ENCODE results near the gene PCDHGA12.
"Not testable (repeated sequence)": the region's sequence is repeated elsewhere in the genome, so short reads cannot be mapped to it uniquely, and the experiment has no call there.

PCDHGA12 gene

GRCh38 chr5:141393267-141393666 lies 37.0 kb upstream of the PCDHGA12 start:
- Histone ChIP-seq H3K9me3 (ENCODE audit: control insufficient read depth in 5 of 5, low read length in 5 of 5) (peaks cover 30 to 75% (median 55%) of the 10 kb centered on the region in 5 donors), H3K4me1 (ENCODE audit: control insufficient read depth in 5 of 5, insufficient read depth in 5 of 5, low read length in 5 of 5) (no peaks in the 10 kb centered on the region), H3K36me3 (ENCODE audit: control insufficient read depth in 5 of 5, insufficient read depth in 5 of 5, low read length in 5 of 5) (no peaks in the 10 kb centered on the region), H3K4me3 (ENCODE audit: low read depth in 1 of 5, low read length in 5 of 5) (peak overlapping the region in 4 of 5 donors; percentile 17 to 52 (median 20)), H3K27ac (ENCODE audit: low read depth, low read length) (no peak overlapping the region), H3K27me3 (ENCODE audit: control insufficient read depth in 5 of 5, insufficient read depth in 4 of 5, low read length in 5 of 5) (peaks cover 0 to 10% (median 4%) of the 10 kb centered on the region in 5 donors), H3K9ac (ENCODE audit: low read length in 5 of 5) (no peak overlapping the region)

DNA sequence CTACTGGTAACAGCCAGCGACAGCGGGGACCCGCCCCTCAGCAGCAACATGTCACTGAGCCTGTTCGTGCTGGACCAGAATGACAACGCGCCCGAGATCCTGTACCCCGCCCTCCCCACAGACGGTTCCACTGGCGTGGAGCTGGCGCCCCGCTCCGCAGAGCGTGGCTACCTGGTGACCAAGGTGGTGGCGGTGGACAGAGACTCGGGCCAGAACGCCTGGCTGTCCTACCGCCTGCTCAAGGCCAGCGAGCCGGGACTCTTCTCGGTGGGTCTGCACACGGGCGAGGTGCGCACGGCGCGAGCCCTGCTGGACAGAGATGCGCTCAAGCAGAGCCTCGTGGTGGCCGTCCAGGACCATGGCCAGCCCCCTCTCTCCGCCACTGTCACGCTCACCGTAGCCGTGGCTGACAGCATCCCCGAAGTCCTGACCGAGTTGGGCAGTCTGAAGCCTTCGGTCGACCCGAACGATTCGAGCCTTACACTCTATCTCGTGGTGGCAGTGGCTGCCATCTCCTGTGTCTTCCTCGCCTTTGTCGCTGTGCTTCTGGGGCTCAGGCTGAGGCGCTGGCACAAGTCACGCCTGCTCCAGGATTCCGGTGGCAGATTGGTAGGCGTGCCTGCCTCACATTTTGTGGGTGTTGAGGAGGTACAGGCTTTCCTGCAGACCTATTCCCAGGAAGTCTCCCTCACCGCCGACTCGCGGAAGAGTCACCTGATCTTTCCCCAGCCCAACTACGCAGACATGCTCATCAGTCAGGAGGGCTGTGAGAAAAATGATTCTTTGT lies 35.7 kb upstream of the PCDHGA12 start:
- H3K4me3 ChIP-seq (ENCODE audit: low read depth in 1 of 5, low read length in 5 of 5) = peak overlapping the region in 3 of 5 donors; percentile 11 to 35 (median 28)
- not testable (repeated sequence) for H3K36me3 ChIP-seq (ENCODE audit: control insufficient read depth in 5 of 5, insufficient read depth in 5 of 5, low read length in 5 of 5); H3K4me1 ChIP-seq (ENCODE audit: control insufficient read depth in 5 of 5, insufficient read depth in 5 of 5, low read length in 5 of 5); H3K9ac ChIP-seq (ENCODE audit: low read length in 5 of 5); H3K27ac ChIP-seq (ENCODE audit: low read depth, low read length)
- peaks cover 33 to 75% (median 54%) of the 10 kb centered on the region in 5 donors for H3K9me3 ChIP-seq (ENCODE audit: control insufficient read depth in 5 of 5, low read length in 5 of 5)
- peaks cover 0 to 14% (median 6%) of the 10 kb centered on the region in 5 donors for H3K27me3 ChIP-seq (ENCODE audit: control insufficient read depth in 5 of 5, insufficient read depth in 4 of 5, low read length in 5 of 5)

- not testable (repeated sequence) for H3K9ac ChIP-seq (ENCODE audit: low read length in 5 of 5)
- peaks cover 26 to 70% (median 53%) of the 10 kb centered on the region in 5 donors for H3K9me3 ChIP-seq (ENCODE audit: control insufficient read depth in 5 of 5, low read length in 5 of 5)
These were observed 32.4 kb upstream of the PCDHGA12 start, which contains the start of gene PCDHGB5 for GRCh38 chr5:141397756-141398551. Gene PCDHGB5 (plus strand): TSS chr5:141397947. CDS start chr5:141398128, 181 bp downstream.

GRCh38 chr5:141398608-141399007 lies 31.7 kb upstream of the PCDHGA12 start:
- Histone ChIP-seq H3K36me3 (ENCODE audit: control insufficient read depth in 5 of 5, insufficient read depth in 5 of 5, low read length in 5 of 5) (no peaks in the 10 kb centered on the region), H3K27me3 (ENCODE audit: control insufficient read depth in 5 of 5, insufficient read depth in 4 of 5, low read length in 5 of 5) (peaks cover 0 to 10% (median 5%) of the 10 kb centered on the region in 5 donors), H3K4me3 (ENCODE audit: low read depth in 1 of 5, low read length in 5 of 5) (peak overlapping the region; percentile 39 to 60 (median 45)), H3K9ac (ENCODE audit: low read length in 5 of 5) (no peak overlapping the region), H3K4me1 (ENCODE audit: control insufficient read depth in 5 of 5, insufficient read depth in 5 of 5, low read length in 5 of 5) (peaks cover 0 to 10% (median 6%) of the 10 kb centered on the region in 5 donors), H3K27ac (ENCODE audit: low read depth, low read length) (no peak overlapping the region), H3K9me3 (ENCODE audit: control insufficient read depth in 5 of 5, low read length in 5 of 5) (peaks cover 27 to 70% (median 53%) of the 10 kb centered on the region in 5 donors)

More at GRCh38 chr5:141397756-141398551, 32.4 kb upstream of the PCDHGA12 start, which contains the start of gene PCDHGB5:
- Histone ChIP-seq H3K27me3 (ENCODE audit: control insufficient read depth in 5 of 5, insufficient read depth in 4 of 5, low read length in 5 of 5) (peaks cover 0 to 14% (median 6%) of the 10 kb centered on the region in 5 donors), H3K4me1 (ENCODE audit: control insufficient read depth in 5 of 5, insufficient read depth in 5 of 5, low read length in 5 of 5) (peaks cover 0 to 10% (median 2%) of the 10 kb centered on the region in 5 donors), H3K4me3 (ENCODE audit: low read depth in 1 of 5, low read length in 5 of 5) (peak within 1 kb of the TSS; percentile 40 to 60 (median 55))
- H3K36me3 ChIP-seq (ENCODE audit: control insufficient read depth in 5 of 5, insufficient read depth in 5 of 5, low read length in 5 of 5); H3K27ac ChIP-seq (ENCODE audit: low read depth, low read length): not testable (repeated sequence)

DNA sequence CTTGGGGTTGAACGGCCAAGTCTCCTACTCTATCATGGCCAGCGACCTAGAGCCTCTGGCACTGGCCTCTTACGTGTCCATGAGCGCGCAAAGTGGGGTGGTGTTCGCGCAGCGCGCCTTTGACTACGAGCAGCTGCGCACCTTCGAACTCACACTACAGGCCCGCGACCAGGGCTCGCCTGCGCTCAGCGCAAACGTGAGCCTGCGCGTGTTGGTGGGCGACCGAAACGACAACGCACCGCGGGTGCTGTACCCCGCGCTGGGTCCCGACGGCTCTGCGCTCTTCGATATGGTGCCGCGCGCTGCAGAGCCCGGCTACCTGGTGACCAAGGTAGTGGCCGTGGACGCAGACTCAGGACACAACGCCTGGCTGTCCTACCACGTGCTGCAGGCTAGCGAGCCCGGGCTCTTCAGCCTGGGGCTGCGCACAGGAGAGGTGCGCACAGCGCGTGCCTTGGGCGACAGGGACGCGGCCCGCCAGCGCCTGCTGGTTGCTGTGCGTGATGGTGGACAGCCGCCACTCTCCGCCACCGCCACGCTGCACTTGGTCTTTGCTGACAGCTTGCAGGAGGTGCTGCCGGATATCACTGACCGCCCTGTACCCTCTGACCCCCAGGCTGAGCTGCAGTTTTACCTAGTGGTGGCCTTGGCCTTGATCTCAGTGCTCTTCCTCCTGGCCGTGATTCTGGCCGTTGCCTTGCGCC lies 30.6 kb upstream of the PCDHGA12 start:
- Histone ChIP-seq H3K9me3 (ENCODE audit: control insufficient read depth in 5 of 5, low read length in 5 of 5) (peaks cover 29 to 70% (median 54%) of the 10 kb centered on the region in 5 donors), H3K4me3 (ENCODE audit: low read depth in 1 of 5, low read length in 5 of 5) (peak overlapping the region in 4 of 5 donors; percentile 32 to 60 (median 42)), H3K4me1 (ENCODE audit: control insufficient read depth in 5 of 5, insufficient read depth in 5 of 5, low read length in 5 of 5) (peaks cover 0 to 10% (median 6%) of the 10 kb centered on the region in 5 donors), H3K27me3 (ENCODE audit: control insufficient read depth in 5 of 5, insufficient read depth in 4 of 5, low read length in 5 of 5) (peaks cover 0 to 7% (median 6%) of the 10 kb centered on the region in 5 donors), H3K9ac (ENCODE audit: low read length in 5 of 5) (no peak overlapping the region), H3K36me3 (ENCODE audit: control insufficient read depth in 5 of 5, insufficient read depth in 5 of 5, low read length in 5 of 5) (no peaks in the 10 kb centered on the region), H3K27ac (ENCODE audit: low read depth, low read length) (no peak overlapping the region)

DNA sequence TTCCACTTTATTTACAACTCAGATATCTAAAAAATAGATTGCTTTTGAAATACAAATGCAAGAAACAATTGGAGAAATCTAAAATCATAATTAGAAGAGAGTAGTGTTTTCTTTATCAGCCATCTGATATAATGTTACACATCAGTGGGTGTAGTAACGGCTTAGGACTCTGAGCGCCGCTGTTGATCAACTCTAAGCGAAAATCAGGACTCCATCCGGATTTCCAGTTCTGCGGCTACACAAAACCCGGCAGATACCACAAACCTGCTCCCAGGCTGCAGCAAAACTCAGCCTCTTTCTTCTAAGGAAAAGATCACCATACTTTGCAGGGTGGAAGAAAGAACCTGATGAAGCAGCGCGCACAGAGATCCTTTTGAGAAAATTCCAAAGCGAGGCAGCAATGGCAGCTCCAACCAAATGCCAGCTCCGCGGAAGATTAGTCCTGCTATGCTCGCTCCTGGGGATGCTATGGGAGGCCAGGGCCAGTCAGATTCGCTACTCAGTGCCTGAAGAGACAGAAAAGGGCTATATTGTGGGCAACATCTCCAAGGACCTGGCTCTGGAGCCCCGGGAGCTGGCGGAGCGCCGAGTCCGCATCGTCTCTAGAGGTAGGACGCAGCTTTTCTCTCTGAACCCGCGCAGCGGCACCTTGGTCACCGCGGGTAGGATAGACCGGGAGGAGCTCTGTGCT lies 27.6 kb upstream of the PCDHGA12 start, which contains the start of gene PCDHGA9:
Gene PCDHGA9 (plus strand): TSS at position 226 of the 691 bp plus-strand sequence. CDS start 175 bp downstream, at position 401.
- H3K27ac ChIP-seq (ENCODE audit: low read depth, low read length) = no peak within 1 kb of the TSS
- H3K9me3 ChIP-seq (ENCODE audit: control insufficient read depth in 5 of 5, low read length in 5 of 5) = peaks cover 36 to 68% (median 63%) of the 10 kb centered on the region in 5 donors
- no peak within 1 kb of the TSS for H3K9ac ChIP-seq (ENCODE audit: low read length in 5 of 5)
- H3K4me3 ChIP-seq (ENCODE audit: low read depth in 1 of 5, low read length in 5 of 5) = peak within 1 kb of the TSS; percentile 54 to 68 (median 62)
- no peaks in the 10 kb centered on the region for H3K36me3 ChIP-seq (ENCODE audit: control insufficient read depth in 5 of 5, insufficient read depth in 5 of 5, low read length in 5 of 5)
- peaks cover 0 to 10% (median 6%) of the 10 kb centered on the region in 5 donors for H3K4me1 ChIP-seq (ENCODE audit: control insufficient read depth in 5 of 5, insufficient read depth in 5 of 5, low read length in 5 of 5)
- H3K27me3 ChIP-seq (ENCODE audit: control insufficient read depth in 5 of 5, insufficient read depth in 4 of 5, low read length in 5 of 5) = peaks cover 0 to 7% (median 3%) of the 10 kb centered on the region in 5 donors

GRCh38 chr5:141403387-141403786 lies 26.9 kb upstream of the PCDHGA12 start:
- H3K4me3 ChIP-seq (ENCODE audit: low read depth in 1 of 5, low read length in 5 of 5) = peak overlapping the region in 4 of 5 donors; percentile 54 to 66 (median 60)
- H3K27me3 ChIP-seq (ENCODE audit: control insufficient read depth in 5 of 5, insufficient read depth in 4 of 5, low read length in 5 of 5) = peaks cover 0 to 7% (median 3%) of the 10 kb centered on the region in 5 donors
- H3K9me3 ChIP-seq (ENCODE audit: control insufficient read depth in 5 of 5, low read length in 5 of 5) = peaks cover 36 to 72% (median 68%) of the 10 kb centered on the region in 5 donors
- H3K27ac ChIP-seq (ENCODE audit: low read depth, low read length) = no peak overlapping the region
- no peak overlapping the region for H3K9ac ChIP-seq (ENCODE audit: low read length in 5 of 5)
- peaks cover 0 to 11% (median 10%) of the 10 kb centered on the region in 5 donors for H3K4me1 ChIP-seq (ENCODE audit: control insufficient read depth in 5 of 5, insufficient read depth in 5 of 5, low read length in 5 of 5)
- H3K36me3 ChIP-seq (ENCODE audit: control insufficient read depth in 5 of 5, insufficient read depth in 5 of 5, low read length in 5 of 5) = no peaks in the 10 kb centered on the region

GRCh38 chr5:141407790-141408505 lies 22.4 kb upstream of the PCDHGA12 start, which contains the start of gene PCDHGB6:
Gene PCDHGB6 (plus strand): TSS chr5:141408021. CDS start chr5:141408203, 182 bp downstream.
- H3K36me3 ChIP-seq (ENCODE audit: control insufficient read depth in 5 of 5, insufficient read depth in 5 of 5, low read length in 5 of 5); H3K27ac ChIP-seq (ENCODE audit: low read depth, low read length): not testable (repeated sequence)
- peak within 1 kb of the TSS; percentile 51 to 59 (median 53) for H3K4me3 ChIP-seq (ENCODE audit: low read depth in 1 of 5, low read length in 5 of 5)
- H3K4me1 ChIP-seq (ENCODE audit: control insufficient read depth in 5 of 5, insufficient read depth in 5 of 5, low read length in 5 of 5) = peaks cover 0 to 18% (median 16%) of the 10 kb centered on the region in 5 donors
- peak within 1 kb of the TSS in 1 of 5 donors; percentile 41 for H3K9ac ChIP-seq (ENCODE audit: low read length in 5 of 5)
- peaks cover 0 to 10% (median 5%) of the 10 kb centered on the region in 5 donors for H3K27me3 ChIP-seq (ENCODE audit: control insufficient read depth in 5 of 5, insufficient read depth in 4 of 5, low read length in 5 of 5)
- H3K9me3 ChIP-seq (ENCODE audit: control insufficient read depth in 5 of 5, low read length in 5 of 5) = peaks cover 43 to 72% (median 65%) of the 10 kb centered on the region in 5 donors

All from subcutaneous abdominal adipose tissue (tissue), 5 donors.